ENCODE data around the gene GAREM2. TPM values are rescaled to one million over a fixed set of nuclear protein-coding genes. Genes with fewer than 3 reads are reported as not detected.

The GAREM2 gene
- total RNA-seq, 1 experiment from 2014 or later: 0.96 TPM

DNA sequence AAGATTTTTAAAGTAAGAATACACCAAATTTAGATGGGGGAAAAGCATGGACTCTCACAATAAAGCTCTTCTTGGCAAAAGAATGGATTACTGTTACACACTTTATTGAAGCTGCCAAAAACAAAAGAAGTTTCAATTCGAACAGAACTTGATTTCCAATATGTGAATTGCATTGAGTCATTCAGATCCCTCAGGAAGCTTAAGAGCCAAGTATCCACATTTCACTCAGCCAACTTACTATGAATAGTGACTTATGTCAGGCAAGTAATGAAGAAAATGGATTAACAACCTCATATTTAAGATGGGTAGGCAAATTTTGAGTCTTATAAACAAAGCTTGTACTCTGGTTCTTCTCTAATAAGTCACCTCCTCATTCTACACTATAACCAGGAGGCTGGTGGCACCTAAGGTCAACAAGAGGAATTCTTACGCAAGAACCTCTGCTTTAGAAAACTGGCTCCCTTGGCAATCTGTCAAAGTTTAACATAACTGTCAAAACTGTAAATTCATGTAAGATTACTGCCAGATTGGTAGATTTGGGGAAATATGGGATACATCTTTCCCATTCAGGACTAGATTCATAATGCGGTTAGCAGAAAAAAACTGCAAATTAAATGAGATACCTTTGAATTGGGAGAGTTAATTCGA lies 65.5 kb downstream of the GAREM2 start:
- 0 out of 2 replicates have a peak, but pooled peaks cover 6% of the 10 kb centered on the region for H3F3A ChIP-seq (ENCODE audit: insufficient read depth, low read depth)
- H3K79me2 ChIP-seq (ENCODE audit: low read depth): peaks cover 55% of the 10 kb centered on the region
- DNase-seq: no peak
- no peak for TF ChIP-seq EZH2 (IDR thresholded peaks at IDR 0.05; ENCODE audit: low read depth)
- TF ChIP-seq, protein P1, sequence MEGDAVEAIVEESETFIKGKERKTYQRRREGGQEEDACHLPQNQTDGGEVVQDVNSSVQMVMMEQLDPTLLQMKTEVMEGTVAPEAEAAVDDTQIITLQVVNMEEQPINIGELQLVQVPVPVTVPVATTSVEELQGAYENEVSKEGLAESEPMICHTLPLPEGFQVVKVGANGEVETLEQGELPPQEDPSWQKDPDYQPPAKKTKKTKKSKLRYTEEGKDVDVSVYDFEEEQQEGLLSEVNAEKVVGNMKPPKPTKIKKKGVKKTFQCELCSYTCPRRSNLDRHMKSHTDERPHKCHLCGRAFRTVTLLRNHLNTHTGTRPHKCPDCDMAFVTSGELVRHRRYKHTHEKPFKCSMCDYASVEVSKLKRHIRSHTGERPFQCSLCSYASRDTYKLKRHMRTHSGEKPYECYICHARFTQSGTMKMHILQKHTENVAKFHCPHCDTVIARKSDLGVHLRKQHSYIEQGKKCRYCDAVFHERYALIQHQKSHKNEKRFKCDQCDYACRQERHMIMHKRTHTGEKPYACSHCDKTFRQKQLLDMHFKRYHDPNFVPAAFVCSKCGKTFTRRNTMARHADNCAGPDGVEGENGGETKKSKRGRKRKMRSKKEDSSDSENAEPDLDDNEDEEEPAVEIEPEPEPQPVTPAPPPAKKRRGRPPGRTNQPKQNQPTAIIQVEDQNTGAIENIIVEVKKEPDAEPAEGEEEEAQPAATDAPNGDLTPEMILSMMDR (conservative IDR thresholded peaks at IDR 0.05): no peak
- H3K9me2 ChIP-seq (ENCODE audit: insufficient read depth): no peaks in the 10 kb centered on the region
- no peak overlapping the region for H3K4me3 ChIP-seq
- H4K20me1 ChIP-seq (ENCODE audit: insufficient read depth): peaks cover 9% of the 10 kb centered on the region
- ChIA-PET POLR2A (ENCODE audit: unreplicated experiment) (no interaction called here), CTCF (no interaction called here)
- BruUV-seq (replicated peaks): no TSS peak
- no peak overlapping the region for H3K4me2 ChIP-seq
- H3K36me3 ChIP-seq (ENCODE audit: low read depth): peaks cover 21% of the 10 kb centered on the region
- H3K27me3 ChIP-seq (ENCODE audit: insufficient read depth, low read depth): no peaks in the 10 kb centered on the region
- H3K4me1 ChIP-seq (replicated peaks; ENCODE audit: insufficient read depth): peaks cover 26% of the 10 kb centered on the region
- intact Hi-C loops (cut with micrococcal nuclease; ENCODE audit: unreplicated experiment): loop anchor here (10.0 kb wide), 1 partner anchor 506 kb away; no protein-coding TSS in a partner anchor
- no peaks in the 10 kb centered on the region for H3K9me3 ChIP-seq (ENCODE audit: insufficient read depth, low read depth)
- no peak overlapping the region for H2AFZ ChIP-seq
- H3K27ac ChIP-seq: no peak overlapping the region

Other genes starting within 250 kb of the GAREM2 start
- 41.2 and 50.5 TPM in 2 replicates for gene KIF3C, start 190.6 kb upstream of the GAREM2 start, total RNA-seq (2021)
- gene RAB10, start 139.0 kb upstream of the GAREM2 start, total RNA-seq (2021): 150 and 171 TPM in 2 replicates
- 99.9 and 129 TPM in 2 replicates for gene HADHA, start 71.5 kb downstream of the GAREM2 start, total RNA-seq (2021)
- gene HADHB, start 71.9 kb downstream of the GAREM2 start, total RNA-seq (2021): 72.7 and 73.1 TPM in 2 replicates
- gene SELENOI, start 173.1 kb downstream of the GAREM2 start, total RNA-seq (2021): 33.0 and 60.8 TPM in 2 replicates
- 0.38 and 0.48 TPM in 2 replicates for gene ADGRF3, start 173.7 kb downstream of the GAREM2 start, total RNA-seq (2021)
- gene DRC1, start 228.8 kb downstream of the GAREM2 start, total RNA-seq (2021): 4.7 and 6.4 TPM in 2 replicates

Data from PC-9 (cell line).